SK-N-SH (cell line): ENCODE measurements around the gene FGG. TPM values are rescaled to one million over a fixed set of nuclear protein-coding genes. Genes with fewer than 3 reads are reported as not detected.

Source experiments
- CTCF ChIA-PET: fragments of 300-600, 350-600 bp; formaldehyde crosslinking; extraction: SDS; loops from one replicate; lab custom pipeline; 2021; lab: Yijun Ruan, JAX
- POLR2A ChIA-PET: fragments of 350-600 bp; sonication (Branson Sonifier 250); formaldehyde crosslinking; extraction: SDS; loops from one replicate; lab custom pipeline; 2020; ENCODE audit warnings: antibody characterized with exemption, inconsistent platforms; lab: Yijun Ruan, JAX
- DNase-seq: peaks from one replicate; pipeline ENCODE4 v3.0.0; 2012
- H2AFZ ChIP-seq: fragments of 200-600 bp; sonication (generic); 2 replicates; pipeline ENCODE4 v1.8.1; 2016; ENCODE audit warnings: antibody characterized with exemption, mild to moderate bottlenecking, low read depth
- H3F3A ChIP-seq: fragments of 200-600 bp; sonication (generic); replicated peaks from 2 replicates; pipeline ENCODE3; 2016; ENCODE audit warnings: antibody characterized with exemption, mild to moderate bottlenecking; ENCODE audit not compliant: insufficient read depth
- H3K27ac ChIP-seq, 2 experiments: fragments of 200-500 bp in 1 of 2; fragments of 200-600 bp in 1 of 2; sonication (Bioruptor generic) in 1 of 2; sonication (generic), shearing (Covaris generic) in 1 of 2; 2 replicates each; pipeline versions ENCODE4 v1.5.1 to v1.6.1; 2014 to 2016; ENCODE audit warnings: low read depth in 2 of 2, inconsistent platforms in 1 of 2, low read length in 1 of 2, mild to moderate bottlenecking in 1 of 2, mixed read lengths in 1 of 2
- H3K27me3 ChIP-seq: fragments of 200-600 bp; sonication (generic), shearing (Covaris generic); 2 replicates; pipeline ENCODE4 v1.6.1; 2016; ENCODE audit warnings: mixed run types; ENCODE audit not compliant: insufficient read depth
- H3K36me3 ChIP-seq, 2 experiments: fragments of 200-500 bp in 1 of 2; fragments of 200-600 bp in 1 of 2; sonication (Bioruptor generic) in 1 of 2; sonication (generic) in 1 of 2; replicated peaks in 1 of 2; 2 replicates each; pipeline versions ENCODE3 to v1.5.1; 2014 to 2016; ENCODE audit warnings: low read length in 1 of 2, mild to moderate bottlenecking in 1 of 2; ENCODE audit not compliant: insufficient read depth in 2 of 2, control insufficient read depth in 1 of 2
- H3K4me1 ChIP-seq, 2 experiments: fragments of 200-500 bp in 1 of 2; fragments of 200-600 bp in 1 of 2; sonication (Bioruptor generic) in 1 of 2; sonication (generic), shearing (Covaris generic) in 1 of 2; 2 replicates each; pipeline versions ENCODE4 v1.5.1 to v1.6.1; 2014 to 2016; ENCODE audit warnings: low read depth in 1 of 2, low read length in 1 of 2, mixed run types in 1 of 2; ENCODE audit not compliant: insufficient read depth in 2 of 2, control insufficient read depth in 1 of 2
- H3K4me2 ChIP-seq: fragments of 200-600 bp; sonication (generic), shearing (Covaris generic); 2 replicates; pipeline ENCODE4 v1.6.1; 2017; ENCODE audit warnings: mixed run types
- H3K4me3 ChIP-seq, 2 experiments: fragments of 200-500 bp in 1 of 2; fragments of 200-600 bp in 1 of 2; sonication (Bioruptor generic) in 1 of 2; sonication (generic), shearing (Covaris generic) in 1 of 2; 2 replicates each; pipeline versions ENCODE4 v1.5.1 to v1.8.1; 2014 to 2016; ENCODE audit warnings: low read depth in 2 of 2, inconsistent platforms in 1 of 2, low read length in 1 of 2, mild to moderate bottlenecking in 1 of 2, mixed read lengths in 1 of 2, moderate library complexity in 1 of 2
- H3K79me2 ChIP-seq: fragments of 200-600 bp; sonication (generic); 2 replicates; pipeline ENCODE4 v1.8.1; 2017; ENCODE audit warnings: mild to moderate bottlenecking; ENCODE audit not compliant: insufficient read depth
- H3K9ac ChIP-seq: fragments of 200-600 bp; sonication (generic); 2 replicates; pipeline ENCODE4 v1.6.1; 2017; ENCODE audit warnings: mixed run types
- H3K9me2 ChIP-seq: fragments of 200-600 bp; sonication (generic); 2 replicates; pipeline ENCODE4 v1.6.1; 2017; ENCODE audit warnings: mixed run types
- H3K9me3 ChIP-seq: fragments of 200-600 bp; sonication (generic); 2 replicates; pipeline ENCODE4 v1.6.1; 2017; ENCODE audit warnings: mixed run types, mild to moderate bottlenecking, moderate library complexity
- H4K20me1 ChIP-seq: fragments of 200-600 bp; sonication (generic); 2 replicates; pipeline ENCODE4 v1.6.1; 2017; ENCODE audit warnings: mild to moderate bottlenecking, mixed run types; ENCODE audit not compliant: insufficient read depth
- FOSL2 ChIP-seq: IDR thresholded peaks from 2 replicates; pipeline ENCODE4 v1.4.0; 2012; ENCODE audit warnings: low read depth, mild to moderate bottlenecking, moderate library complexity, borderline replicate concordance
- FOXJ3 ChIP-seq: sonication (generic); formaldehyde crosslinking; IDR thresholded peaks from 2 replicates; pipeline ENCODE4 v1.5.1; 2020; ENCODE audit warnings: mild to moderate bottlenecking, missing genetic modification reagents
- MEF2A ChIP-seq: IDR thresholded peaks from 2 replicates; pipeline ENCODE4 v1.4.0; 2012; ENCODE audit warnings: low read depth, borderline replicate concordance
- POLR2AphosphoS5 ChIP-seq: IDR thresholded peaks from 2 replicates; pipeline ENCODE4 v1.6.1; 2012; ENCODE audit warnings: low read depth, low read length
- RCOR1 ChIP-seq: fragments of 150-350 bp; IDR thresholded peaks from 2 replicates; pipeline ENCODE4 v1.6.1; 2017; ENCODE audit warnings: antibody characterized with exemption, low read length
- SIN3A ChIP-seq: IDR thresholded peaks from 2 replicates; pipeline ENCODE4 v1.6.1; 2012; ENCODE audit warnings: low read depth, mild to moderate bottlenecking, low read length, moderate library complexity, borderline replicate concordance
- SMC3 ChIP-seq: IDR thresholded peaks from 2 replicates; pipeline ENCODE4 v1.6.1; 2012; ENCODE audit warnings: low read depth, low read length, improper control_type of control experiment
- TAF1 ChIP-seq: IDR thresholded peaks from 2 replicates; pipeline ENCODE4 v1.6.1; 2012; ENCODE audit warnings: low read depth, mild to moderate bottlenecking, low read length, moderate library complexity, borderline replicate concordance
- TEAD4 ChIP-seq: IDR thresholded peaks from 2 replicates; pipeline ENCODE4 v1.4.0; 2012; ENCODE audit warnings: mild to moderate bottlenecking, borderline replicate concordance; ENCODE audit not compliant: insufficient read depth
- YY1 ChIP-seq: IDR thresholded peaks from 2 replicates; pipeline ENCODE4 v1.4.0; 2012; ENCODE audit warnings: low read depth, mild to moderate bottlenecking
- WGBS: methylation state at CpG from one replicate; pipeline ENCODE4 v1.1.6; 2017; ENCODE audit warnings: low lambda C conversion rate; 5-methylcytosine and 5-hydroxymethylcytosine counted together
- polyA plus RNA-seq, 3 experiments: library from polyadenylated mRNA; depleted of rRNA; stranded (reverse); fragments of >200 nt; gene quantifications; 2 replicates each; pipeline ENCODE4 v1.2.3, GENCODE V29; 2012
- TF ChIP-seq, protein P1 (sequence below): fragments of 150-350 bp; IDR thresholded peaks from 2 replicates; pipeline ENCODE4 v1.6.1; 2016; ENCODE audit warnings: mild to moderate bottlenecking, low read depth, low read length
- TF ChIP-seq, protein P2 (sequence below): IDR thresholded peaks from 2 replicates; pipeline ENCODE4 v1.4.0; 2012; ENCODE audit warnings: low read depth, borderline replicate concordance
- TF ChIP-seq, protein P3 (sequence below): fragments of 150-350 bp; IDR thresholded peaks from 2 replicates; pipeline ENCODE4 v1.6.1; 2017; ENCODE audit warnings: antibody characterized with exemption, low read length, low read depth, borderline replicate concordance
- TF ChIP-seq, protein P4 (sequence below): IDR thresholded peaks from 2 replicates; pipeline ENCODE4 v1.4.0; 2012; ENCODE audit warnings: low read depth, borderline replicate concordance

FGG gene
- polyA plus RNA-seq, 1 of the 3 experiments (the other 2 are of a cell fraction), result not detected

DNA sequence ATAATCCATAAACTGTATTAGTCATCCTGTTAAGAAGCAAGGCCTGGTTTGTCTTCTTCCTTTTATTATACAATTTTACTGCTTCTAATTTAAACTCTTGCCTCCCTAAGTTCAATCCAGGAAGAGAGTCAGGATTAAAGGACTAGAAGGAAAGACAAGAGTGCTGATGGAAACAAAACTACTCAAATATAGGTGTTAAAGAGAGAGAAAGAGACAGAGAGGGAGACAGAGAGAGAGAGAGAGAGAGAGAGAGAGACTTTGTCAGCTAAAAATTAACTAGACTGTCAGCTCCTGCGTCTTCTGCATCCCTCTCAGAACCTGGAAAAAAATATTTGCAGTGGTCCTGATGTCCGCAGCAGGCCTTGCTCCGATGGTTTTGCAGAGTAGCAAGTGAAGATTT is 13.5 kb upstream of the FGG start (continued):
- TF ChIP-seq, protein P1, sequence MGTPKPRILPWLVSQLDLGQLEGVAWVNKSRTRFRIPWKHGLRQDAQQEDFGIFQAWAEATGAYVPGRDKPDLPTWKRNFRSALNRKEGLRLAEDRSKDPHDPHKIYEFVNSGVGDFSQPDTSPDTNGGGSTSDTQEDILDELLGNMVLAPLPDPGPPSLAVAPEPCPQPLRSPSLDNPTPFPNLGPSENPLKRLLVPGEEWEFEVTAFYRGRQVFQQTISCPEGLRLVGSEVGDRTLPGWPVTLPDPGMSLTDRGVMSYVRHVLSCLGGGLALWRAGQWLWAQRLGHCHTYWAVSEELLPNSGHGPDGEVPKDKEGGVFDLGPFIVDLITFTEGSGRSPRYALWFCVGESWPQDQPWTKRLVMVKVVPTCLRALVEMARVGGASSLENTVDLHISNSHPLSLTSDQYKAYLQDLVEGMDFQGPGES, result no peak
- TF ChIP-seq RCOR1, result no peak
- TF ChIP-seq POLR2AphosphoS5, result no peak
- TF ChIP-seq MEF2A, result no peak
- TF ChIP-seq YY1, result no peak
- TF ChIP-seq, all 33 proteins: peak for 0

DNA sequence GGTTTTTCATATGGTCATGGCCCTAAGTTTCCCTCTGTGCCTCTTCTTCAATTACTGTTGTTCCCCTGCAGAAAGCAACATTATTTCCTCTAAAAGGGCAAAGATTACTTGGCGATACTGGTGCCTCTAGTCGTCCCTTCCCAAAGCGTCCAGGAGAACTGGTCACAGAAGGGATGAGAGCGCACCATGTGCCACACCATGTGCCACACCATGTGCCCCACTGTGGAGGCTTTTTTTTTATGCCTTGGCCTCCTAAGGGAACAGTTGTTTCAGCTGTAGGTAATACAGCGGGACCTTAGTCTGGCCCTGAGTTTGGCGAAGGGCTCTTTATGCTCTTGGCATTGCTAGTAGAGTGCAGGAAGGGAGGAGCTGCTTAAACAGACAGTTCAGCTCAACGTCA is 11.5 kb upstream of the FGG start:
- DNase-seq, result no peak
- H3K9me2 ChIP-seq, result no peaks in the 10 kb centered on the region
- no peak for TF ChIP-seq SMC3
- TF ChIP-seq TAF1, result no peak
- TF ChIP-seq, protein P2, sequence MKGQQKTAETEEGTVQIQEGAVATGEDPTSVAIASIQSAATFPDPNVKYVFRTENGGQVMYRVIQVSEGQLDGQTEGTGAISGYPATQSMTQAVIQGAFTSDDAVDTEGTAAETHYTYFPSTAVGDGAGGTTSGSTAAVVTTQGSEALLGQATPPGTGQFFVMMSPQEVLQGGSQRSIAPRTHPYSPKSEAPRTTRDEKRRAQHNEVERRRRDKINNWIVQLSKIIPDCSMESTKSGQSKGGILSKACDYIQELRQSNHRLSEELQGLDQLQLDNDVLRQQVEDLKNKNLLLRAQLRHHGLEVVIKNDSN, result no peak
- no peak for TF ChIP-seq TEAD4
- TF ChIP-seq FOSL2, result no peak
- TF ChIP-seq, protein P3, sequence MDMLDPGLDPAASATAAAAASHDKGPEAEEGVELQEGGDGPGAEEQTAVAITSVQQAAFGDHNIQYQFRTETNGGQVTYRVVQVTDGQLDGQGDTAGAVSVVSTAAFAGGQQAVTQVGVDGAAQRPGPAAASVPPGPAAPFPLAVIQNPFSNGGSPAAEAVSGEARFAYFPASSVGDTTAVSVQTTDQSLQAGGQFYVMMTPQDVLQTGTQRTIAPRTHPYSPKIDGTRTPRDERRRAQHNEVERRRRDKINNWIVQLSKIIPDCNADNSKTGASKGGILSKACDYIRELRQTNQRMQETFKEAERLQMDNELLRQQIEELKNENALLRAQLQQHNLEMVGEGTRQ, result no peak
- TF ChIP-seq FOXJ3, result no peak
- no peak for TF ChIP-seq SIN3A
- TF ChIP-seq POLR2AphosphoS5, result no peak
- no peak for TF ChIP-seq YY1
- TF ChIP-seq, protein P4, sequence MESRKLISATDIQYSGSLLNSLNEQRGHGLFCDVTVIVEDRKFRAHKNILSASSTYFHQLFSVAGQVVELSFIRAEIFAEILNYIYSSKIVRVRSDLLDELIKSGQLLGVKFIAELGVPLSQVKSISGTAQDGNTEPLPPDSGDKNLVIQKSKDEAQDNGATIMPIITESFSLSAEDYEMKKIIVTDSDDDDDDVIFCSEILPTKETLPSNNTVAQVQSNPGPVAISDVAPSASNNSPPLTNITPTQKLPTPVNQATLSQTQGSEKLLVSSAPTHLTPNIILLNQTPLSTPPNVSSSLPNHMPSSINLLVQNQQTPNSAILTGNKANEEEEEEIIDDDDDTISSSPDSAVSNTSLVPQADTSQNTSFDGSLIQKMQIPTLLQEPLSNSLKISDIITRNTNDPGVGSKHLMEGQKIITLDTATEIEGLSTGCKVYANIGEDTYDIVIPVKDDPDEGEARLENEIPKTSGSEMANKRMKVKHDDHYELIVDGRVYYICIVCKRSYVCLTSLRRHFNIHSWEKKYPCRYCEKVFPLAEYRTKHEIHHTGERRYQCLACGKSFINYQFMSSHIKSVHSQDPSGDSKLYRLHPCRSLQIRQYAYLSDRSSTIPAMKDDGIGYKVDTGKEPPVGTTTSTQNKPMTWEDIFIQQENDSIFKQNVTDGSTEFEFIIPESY, result no peak
- TF ChIP-seq, all 33 proteins: peak for 0
- Histone ChIP-seq H4K20me1 (no peaks in the 10 kb centered on the region), H3K4me3 (no peak overlapping the region), H3K36me3 (no peaks in the 10 kb centered on the region), H3F3A (no peaks in the 10 kb centered on the region), H3K79me2 (no peaks in the 10 kb centered on the region), H3K9ac (no peak overlapping the region), H3K9me3 (no peaks in the 10 kb centered on the region), H3K27me3 (peaks cover 8% of the 10 kb centered on the region; the same call in 1 of the 2 replicates), H2AFZ (no peak overlapping the region), H3K27ac (no peak overlapping the region), H3K4me2 (no peak overlapping the region), H3K4me1 (no peaks in the 10 kb centered on the region; a peak in 1 of 4 replicates)
- WGBS, result 14% methylated on average over 7 of the region's 7 CpGs
- CTCF ChIA-PET, result interaction anchor here (0.9 to 6.2 kb wide), 8 partner anchors 13 to 81 kb away, joined by 3 to 51 read pairs (median 5); partner anchors contain the start of gene PLRG1
- POLR2A ChIA-PET, result interaction anchor here (0.8 kb wide), 1 partner anchor 74 kb away, joined by 3 read pairs; the partner anchor contains the start of gene PLRG1
